WTC11 (cell line): Measurements from ENCODE around the gene CARMIL1. TPM values are rescaled to one million over a fixed set of nuclear protein-coding genes. Genes with fewer than 3 reads are reported as not detected.

Source experiments
- ATAC-seq: fragments of 200-7000 bp; cut with Tn5 transposase; 2 replicates; pipeline ENCODE4 v1.10.0; 2021; ENCODE audit warnings: mild to moderate bottlenecking, moderate library complexity
- CTCF ChIA-PET: fragments of 300-600 bp; sonication (Branson Sonifier 250); formaldehyde crosslinking; loops from one replicate; lab custom pipeline; 2021; ENCODE audit warnings: antibody characterized with exemption; lab: Charles Lee
- POLR2A ChIA-PET: fragments of 350-600 bp; sonication (Branson Sonifier 250); formaldehyde crosslinking; loops from one replicate; lab custom pipeline; 2021; ENCODE audit warnings: antibody characterized with exemption; lab: Charles Lee
- DNase-seq: peaks from one replicate; pipeline ENCODE4 v3.0.0; 2021; ENCODE audit warnings: low spot score
- H3K27ac Mint-ChIP-seq: 2 replicates; pipeline ENCODE4 v1.8.0; 2021; ENCODE audit warnings: mixed read lengths
- H3K27me3 Mint-ChIP-seq: 2 replicates; pipeline ENCODE4 v1.8.0; 2021; ENCODE audit warnings: low read depth, mild to moderate bottlenecking, moderate library complexity, mixed read lengths
- H3K36me3 Mint-ChIP-seq: 2 replicates; pipeline ENCODE4 v1.8.0; 2021; ENCODE audit warnings: mixed read lengths
- H3K4me1 Mint-ChIP-seq: 2 replicates; pipeline ENCODE4 v1.8.0; 2022; ENCODE audit warnings: mixed read lengths
- H3K4me3 Mint-ChIP-seq: 2 replicates; pipeline ENCODE4 v1.8.0; 2021; ENCODE audit warnings: mild to moderate bottlenecking, moderate library complexity, mixed read lengths
- H3K9me3 Mint-ChIP-seq: 2 replicates; pipeline ENCODE4 v1.8.0; 2021; ENCODE audit warnings: mixed read lengths
- CREB1 ChIP-seq: sonication (generic); formaldehyde crosslinking; IDR thresholded peaks from 2 replicates; pipeline ENCODE4 v1.8.0; 2023; ENCODE audit warnings: mild to moderate bottlenecking, missing genetic modification reagents
- ELF4 ChIP-seq: sonication (generic); formaldehyde crosslinking; IDR thresholded peaks from 2 replicates; pipeline ENCODE4 v1.8.1; 2022; ENCODE audit warnings: low read depth, mild to moderate bottlenecking, moderate library complexity, missing genetic modification reagents
- ESRRA ChIP-seq: sonication (generic); formaldehyde crosslinking; IDR thresholded peaks from 2 replicates; pipeline ENCODE4 v1.8.1; 2022; ENCODE audit warnings: mild to moderate bottlenecking, missing genetic modification reagents, borderline replicate concordance
- FOXK1 ChIP-seq: sonication (generic); formaldehyde crosslinking; IDR thresholded peaks from 2 replicates; pipeline ENCODE4 v1.8.0; 2022; ENCODE audit warnings: mild to moderate bottlenecking, moderate library complexity, missing genetic modification reagents
- KAT7 ChIP-seq: sonication (generic); formaldehyde crosslinking; IDR thresholded peaks from 2 replicates; pipeline ENCODE4 v1.8.1; 2023; ENCODE audit warnings: missing genetic modification reagents, mild to moderate bottlenecking, borderline replicate concordance
- MYBL2 ChIP-seq: sonication (generic); formaldehyde crosslinking; IDR thresholded peaks from 2 replicates; pipeline ENCODE4 v1.8.1; 2023; ENCODE audit warnings: mild to moderate bottlenecking, moderate library complexity, missing genetic modification reagents
- NFYB ChIP-seq: sonication (generic); formaldehyde crosslinking; conservative IDR thresholded peaks from 2 replicates; pipeline ENCODE4 v1.8.0; 2022; ENCODE audit warnings: low read depth, missing genetic modification reagents
- NR1H2 ChIP-seq: sonication (generic); formaldehyde crosslinking; IDR thresholded peaks from 2 replicates; pipeline ENCODE4 v1.9.0; 2021; ENCODE audit warnings: mild to moderate bottlenecking, moderate library complexity, missing genetic modification reagents
- OVOL2 ChIP-seq: fragments of 250-450 bp; sonication (Bioruptor Pico); IDR thresholded peaks from 2 replicates; pipeline ENCODE4 v1.9.0; 2021; ENCODE audit warnings: mild to moderate bottlenecking, borderline replicate concordance
- PRRX2 ChIP-seq: fragments of 250-450 bp; sonication (Bioruptor Pico); IDR thresholded peaks from 2 replicates; pipeline ENCODE4 v1.8.0; 2021; ENCODE audit warnings: mild to moderate bottlenecking
- RORB ChIP-seq: fragments of 250-450 bp; sonication (Bioruptor Pico); IDR thresholded peaks from 2 replicates; pipeline ENCODE4 v1.9.0; 2021; ENCODE audit warnings: mild to moderate bottlenecking
- TEAD1 ChIP-seq: sonication (generic); formaldehyde crosslinking; IDR thresholded peaks from 2 replicates; pipeline ENCODE4 v1.8.0; 2022; ENCODE audit warnings: mild to moderate bottlenecking, missing genetic modification reagents
- ZNF232 ChIP-seq: sonication (generic); formaldehyde crosslinking; IDR thresholded peaks from 2 replicates; pipeline ENCODE4 v1.8.0; 2022; ENCODE audit warnings: mild to moderate bottlenecking, missing genetic modification reagents
- total RNA-seq: library from RNA; stranded (reverse); gene quantifications from 3 replicates; pipeline ENCODE4 v1.2.3, GENCODE V29; 2021
- TF ChIP-seq, protein P1 (sequence below): sonication (generic); formaldehyde crosslinking; IDR thresholded peaks from 2 replicates; pipeline ENCODE4 v1.8.0; 2022; ENCODE audit warnings: mild to moderate bottlenecking, missing genetic modification reagents
- TF ChIP-seq, protein P2 (sequence below): sonication (generic); formaldehyde crosslinking; IDR thresholded peaks from 2 replicates; pipeline ENCODE4 v1.8.0; 2022; ENCODE audit warnings: mild to moderate bottlenecking, missing genetic modification reagents
- TF ChIP-seq, protein P3 (sequence below): sonication (generic); formaldehyde crosslinking; IDR thresholded peaks from 2 replicates; pipeline ENCODE4 v1.8.1; 2023; ENCODE audit warnings: mild to moderate bottlenecking, missing genetic modification reagents
- TF ChIP-seq, protein P4 (sequence below): sonication (generic); formaldehyde crosslinking; IDR thresholded peaks from 2 replicates; pipeline ENCODE4 v1.8.1; 2023; ENCODE audit warnings: mild to moderate bottlenecking, missing genetic modification reagents, moderate library complexity
- TF ChIP-seq, protein P5 (sequence below): sonication (generic); formaldehyde crosslinking; IDR thresholded peaks from 2 replicates; pipeline ENCODE4 v1.8.0; 2023; ENCODE audit warnings: mild to moderate bottlenecking, missing genetic modification reagents
- TF ChIP-seq, protein P6 (sequence below): sonication (generic); formaldehyde crosslinking; IDR thresholded peaks from 2 replicates; pipeline ENCODE4 v1.8.0; 2023; ENCODE audit warnings: missing genetic modification reagents
- TF ChIP-seq, protein P7 (sequence below): fragments of 250-450 bp; sonication (Bioruptor Pico); conservative IDR thresholded peaks from 2 replicates; pipeline ENCODE4 v1.9.0; 2021; ENCODE audit warnings: mild to moderate bottlenecking

The CARMIL1 gene
- total RNA-seq, 1 experiment from 2014 or later, result 36.2 TPM

DNA sequence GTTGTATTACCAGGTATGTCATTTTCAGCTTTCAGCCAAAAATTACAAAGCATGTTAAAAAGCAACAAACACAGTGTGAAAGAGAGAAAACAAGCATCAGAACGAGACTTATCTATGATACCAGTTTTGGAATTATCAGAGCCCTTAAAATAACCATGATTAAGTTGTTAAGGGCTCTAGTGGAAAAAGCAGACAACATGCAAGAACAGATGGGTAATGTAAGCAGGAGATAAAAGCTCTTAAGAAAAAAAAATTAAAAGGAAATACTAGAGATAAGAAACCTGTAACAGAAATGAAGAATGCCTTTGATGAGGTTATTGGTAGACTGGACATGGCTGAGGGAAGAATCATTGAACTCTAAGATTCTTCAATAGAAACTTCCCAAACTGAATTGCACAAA, 245.4 kb downstream of the CARMIL1 start:
- TF ChIP-seq KAT7 (CRISPR knock-in tag), result no peak
- TF ChIP-seq, protein P1, sequence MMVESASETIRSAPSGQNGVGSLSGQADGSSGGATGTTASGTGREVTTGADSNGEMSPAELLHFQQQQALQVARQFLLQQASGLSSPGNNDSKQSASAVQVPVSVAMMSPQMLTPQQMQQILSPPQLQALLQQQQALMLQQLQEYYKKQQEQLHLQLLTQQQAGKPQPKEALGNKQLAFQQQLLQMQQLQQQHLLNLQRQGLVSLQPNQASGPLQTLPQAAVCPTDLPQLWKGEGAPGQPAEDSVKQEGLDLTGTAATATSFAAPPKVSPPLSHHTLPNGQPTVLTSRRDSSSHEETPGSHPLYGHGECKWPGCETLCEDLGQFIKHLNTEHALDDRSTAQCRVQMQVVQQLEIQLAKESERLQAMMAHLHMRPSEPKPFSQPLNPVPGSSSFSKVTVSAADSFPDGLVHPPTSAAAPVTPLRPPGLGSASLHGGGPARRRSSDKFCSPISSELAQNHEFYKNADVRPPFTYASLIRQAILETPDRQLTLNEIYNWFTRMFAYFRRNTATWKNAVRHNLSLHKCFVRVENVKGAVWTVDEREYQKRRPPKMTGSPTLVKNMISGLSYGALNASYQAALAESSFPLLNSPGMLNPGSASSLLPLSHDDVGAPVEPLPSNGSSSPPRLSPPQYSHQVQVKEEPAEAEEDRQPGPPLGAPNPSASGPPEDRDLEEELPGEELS (CRISPR knock-in tag), result no peak
- no peak for TF ChIP-seq MYBL2 (CRISPR knock-in tag)
- TF ChIP-seq, protein P2, sequence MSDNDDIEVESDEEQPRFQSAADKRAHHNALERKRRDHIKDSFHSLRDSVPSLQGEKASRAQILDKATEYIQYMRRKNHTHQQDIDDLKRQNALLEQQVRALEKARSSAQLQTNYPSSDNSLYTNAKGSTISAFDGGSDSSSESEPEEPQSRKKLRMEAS, result no peak
- TF ChIP-seq, protein P3, sequence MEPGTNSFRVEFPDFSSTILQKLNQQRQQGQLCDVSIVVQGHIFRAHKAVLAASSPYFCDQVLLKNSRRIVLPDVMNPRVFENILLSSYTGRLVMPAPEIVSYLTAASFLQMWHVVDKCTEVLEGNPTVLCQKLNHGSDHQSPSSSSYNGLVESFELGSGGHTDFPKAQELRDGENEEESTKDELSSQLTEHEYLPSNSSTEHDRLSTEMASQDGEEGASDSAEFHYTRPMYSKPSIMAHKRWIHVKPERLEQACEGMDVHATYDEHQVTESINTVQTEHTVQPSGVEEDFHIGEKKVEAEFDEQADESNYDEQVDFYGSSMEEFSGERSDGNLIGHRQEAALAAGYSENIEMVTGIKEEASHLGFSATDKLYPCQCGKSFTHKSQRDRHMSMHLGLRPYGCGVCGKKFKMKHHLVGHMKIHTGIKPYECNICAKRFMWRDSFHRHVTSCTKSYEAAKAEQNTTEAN (CRISPR knock-in tag), result no peak
- TF ChIP-seq ESRRA, result no peak
- TF ChIP-seq NFYB, result no peak
- no peak for TF ChIP-seq TEAD1
- TF ChIP-seq, protein P4, sequence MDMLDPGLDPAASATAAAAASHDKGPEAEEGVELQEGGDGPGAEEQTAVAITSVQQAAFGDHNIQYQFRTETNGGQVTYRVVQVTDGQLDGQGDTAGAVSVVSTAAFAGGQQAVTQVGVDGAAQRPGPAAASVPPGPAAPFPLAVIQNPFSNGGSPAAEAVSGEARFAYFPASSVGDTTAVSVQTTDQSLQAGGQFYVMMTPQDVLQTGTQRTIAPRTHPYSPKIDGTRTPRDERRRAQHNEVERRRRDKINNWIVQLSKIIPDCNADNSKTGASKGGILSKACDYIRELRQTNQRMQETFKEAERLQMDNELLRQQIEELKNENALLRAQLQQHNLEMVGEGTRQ (CRISPR knock-in tag), result no peak
- TF ChIP-seq, protein P5, sequence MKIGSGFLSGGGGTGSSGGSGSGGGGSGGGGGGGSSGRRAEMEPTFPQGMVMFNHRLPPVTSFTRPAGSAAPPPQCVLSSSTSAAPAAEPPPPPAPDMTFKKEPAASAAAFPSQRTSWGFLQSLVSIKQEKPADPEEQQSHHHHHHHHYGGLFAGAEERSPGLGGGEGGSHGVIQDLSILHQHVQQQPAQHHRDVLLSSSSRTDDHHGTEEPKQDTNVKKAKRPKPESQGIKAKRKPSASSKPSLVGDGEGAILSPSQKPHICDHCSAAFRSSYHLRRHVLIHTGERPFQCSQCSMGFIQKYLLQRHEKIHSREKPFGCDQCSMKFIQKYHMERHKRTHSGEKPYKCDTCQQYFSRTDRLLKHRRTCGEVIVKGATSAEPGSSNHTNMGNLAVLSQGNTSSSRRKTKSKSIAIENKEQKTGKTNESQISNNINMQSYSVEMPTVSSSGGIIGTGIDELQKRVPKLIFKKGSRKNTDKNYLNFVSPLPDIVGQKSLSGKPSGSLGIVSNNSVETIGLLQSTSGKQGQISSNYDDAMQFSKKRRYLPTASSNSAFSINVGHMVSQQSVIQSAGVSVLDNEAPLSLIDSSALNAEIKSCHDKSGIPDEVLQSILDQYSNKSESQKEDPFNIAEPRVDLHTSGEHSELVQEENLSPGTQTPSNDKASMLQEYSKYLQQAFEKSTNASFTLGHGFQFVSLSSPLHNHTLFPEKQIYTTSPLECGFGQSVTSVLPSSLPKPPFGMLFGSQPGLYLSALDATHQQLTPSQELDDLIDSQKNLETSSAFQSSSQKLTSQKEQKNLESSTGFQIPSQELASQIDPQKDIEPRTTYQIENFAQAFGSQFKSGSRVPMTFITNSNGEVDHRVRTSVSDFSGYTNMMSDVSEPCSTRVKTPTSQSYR, result no peak
- no peak for TF ChIP-seq ZNF232 (CRISPR knock-in tag)
- TF ChIP-seq, protein P6, sequence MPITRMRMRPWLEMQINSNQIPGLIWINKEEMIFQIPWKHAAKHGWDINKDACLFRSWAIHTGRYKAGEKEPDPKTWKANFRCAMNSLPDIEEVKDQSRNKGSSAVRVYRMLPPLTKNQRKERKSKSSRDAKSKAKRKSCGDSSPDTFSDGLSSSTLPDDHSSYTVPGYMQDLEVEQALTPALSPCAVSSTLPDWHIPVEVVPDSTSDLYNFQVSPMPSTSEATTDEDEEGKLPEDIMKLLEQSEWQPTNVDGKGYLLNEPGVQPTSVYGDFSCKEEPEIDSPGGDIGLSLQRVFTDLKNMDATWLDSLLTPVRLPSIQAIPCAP (CRISPR knock-in tag), result no peak
- TF ChIP-seq, protein P7, sequence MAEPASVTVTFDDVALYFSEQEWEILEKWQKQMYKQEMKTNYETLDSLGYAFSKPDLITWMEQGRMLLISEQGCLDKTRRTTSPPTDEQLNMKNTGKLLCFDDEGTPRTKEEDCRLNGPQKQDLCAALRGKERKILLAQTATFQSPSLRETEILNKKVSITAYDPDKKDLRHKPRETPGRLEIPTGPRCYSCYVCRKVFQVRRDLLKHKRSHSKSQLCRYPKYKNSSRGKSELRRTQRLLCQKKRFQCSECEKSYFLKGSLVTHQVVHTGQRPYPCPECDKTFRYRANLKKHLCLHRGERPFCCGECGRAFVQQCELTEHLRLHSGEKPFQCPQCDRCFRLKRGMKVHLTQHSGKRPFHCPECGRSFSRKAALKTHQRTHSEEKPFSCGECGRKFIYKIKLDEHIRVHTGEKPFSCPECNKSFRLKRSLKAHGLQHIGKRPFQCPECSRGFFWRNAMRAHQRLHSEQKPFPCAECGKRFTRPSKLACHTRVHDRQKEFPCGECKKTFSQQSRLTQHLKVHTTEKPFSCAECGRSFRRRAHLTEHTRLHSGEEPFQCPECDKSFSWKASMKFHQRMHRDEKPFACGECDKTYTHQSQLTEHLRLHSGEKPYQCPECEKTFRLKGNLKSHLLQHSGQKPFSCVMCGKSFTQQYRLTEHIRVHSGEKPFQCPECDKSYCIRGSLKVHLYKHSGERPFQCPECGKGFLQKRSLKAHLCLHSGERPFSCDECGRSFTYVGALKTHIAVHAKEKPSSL, result no peak
- TF ChIP-seq FOXK1, result no peak
- TF ChIP-seq PRRX2 (CRISPR knock-in tag), result no peak
- TF ChIP-seq NR1H2 (CRISPR knock-in tag), result no peak
- TF ChIP-seq RORB (CRISPR knock-in tag), result no peak
- Mint-ChIP-seq H3K4me1 (no peaks in the 10 kb centered on the region), H3K27me3 (no peaks in the 10 kb centered on the region), H3K4me3 (no peak overlapping the region), H3K27ac (no peak overlapping the region), H3K36me3 (peaks cover 20% of the 10 kb centered on the region), H3K9me3 (peaks cover 6% of the 10 kb centered on the region)
- POLR2A ChIA-PET, result no interaction called here
- CTCF ChIA-PET, result no interaction called here
- no peak for DNase-seq
- ATAC-seq, result no peak

DNA sequence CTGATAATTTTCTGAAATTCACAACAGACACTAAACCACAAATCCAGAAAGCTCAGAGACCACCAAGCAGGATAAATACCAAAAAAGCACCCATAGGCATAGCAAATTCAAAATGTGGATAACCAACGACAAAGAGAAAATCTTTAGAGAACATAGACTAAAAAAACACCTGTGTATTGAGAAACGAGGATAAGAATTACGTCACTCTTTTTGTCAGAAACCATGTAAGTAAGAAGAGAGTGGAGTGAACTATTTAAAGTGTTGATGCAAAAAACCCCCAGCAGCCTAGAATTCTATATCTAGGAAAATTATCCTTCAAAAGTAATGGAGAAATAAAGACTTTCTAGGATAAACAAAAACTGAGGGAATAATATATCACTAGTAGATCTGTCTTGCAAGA, 245.9 kb downstream of the CARMIL1 start:
- ChIA-PET CTCF (no interaction called here), POLR2A (no interaction called here)
- ATAC-seq, result no peak
- Mint-ChIP-seq H3K27ac (no peak overlapping the region), H3K9me3 (peaks cover 6% of the 10 kb centered on the region), H3K36me3 (peaks cover 20% of the 10 kb centered on the region), H3K4me1 (no peaks in the 10 kb centered on the region), H3K27me3 (no peaks in the 10 kb centered on the region), H3K4me3 (no peak overlapping the region)
- DNase-seq, result no peak
- TF ChIP-seq OVOL2 (CRISPR knock-in tag), result no peak
- no peak for TF ChIP-seq ZNF232 (CRISPR knock-in tag)
- no peak for TF ChIP-seq ELF4 (CRISPR knock-in tag)
- no peak for TF ChIP-seq CREB1
- TF ChIP-seq KAT7 (CRISPR knock-in tag), result no peak
